ENCODE measurements around the gene KIF1B.
"Not testable (repeated sequence)": the region's sequence is repeated elsewhere in the genome, so short reads cannot be mapped to it uniquely, and the experiment has no call there.

The KIF1B gene

DNA sequence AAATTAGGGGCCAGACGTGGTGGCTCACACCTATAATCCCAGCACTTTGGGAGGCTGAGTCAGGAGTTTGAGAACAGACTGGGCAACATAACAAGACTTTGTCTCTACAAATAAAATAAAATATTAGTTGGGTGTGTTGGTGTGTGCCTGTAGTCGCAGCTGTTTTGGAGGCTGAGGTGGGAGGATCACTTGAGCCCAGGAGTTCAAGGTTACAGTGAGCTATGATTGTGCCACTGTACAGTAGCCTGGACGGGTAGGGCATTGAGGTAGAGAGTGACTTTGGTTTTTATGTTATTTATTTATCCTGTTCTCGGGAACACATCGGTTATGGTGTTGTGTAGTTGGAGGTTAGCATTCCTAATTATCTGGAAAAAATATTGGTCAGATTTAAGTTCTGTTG lies 19.5 kb downstream of the KIF1B start:
- DNase-seq (ENCODE audit: low read depth, low spot score): no peak

DNA sequence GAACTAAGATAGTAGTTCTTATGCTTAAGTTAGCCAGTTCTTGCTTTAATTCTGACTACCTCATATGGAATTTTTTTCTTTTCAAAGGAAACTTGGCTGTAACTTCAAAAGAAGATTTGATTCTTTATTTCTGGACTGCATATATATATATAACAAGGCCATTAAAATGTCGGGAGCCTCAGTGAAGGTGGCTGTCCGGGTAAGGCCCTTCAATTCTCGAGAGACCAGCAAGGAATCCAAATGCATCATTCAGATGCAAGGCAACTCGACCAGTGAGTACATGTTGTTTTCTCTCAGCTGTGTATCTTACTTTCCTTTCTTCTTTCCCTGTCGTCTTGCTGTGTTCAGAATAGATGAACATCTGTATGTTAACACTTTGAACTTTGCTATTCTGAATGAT lies 21.8 kb downstream of the KIF1B start:
- no peak for DNase-seq (ENCODE audit: low read depth, low spot score)

DNA sequence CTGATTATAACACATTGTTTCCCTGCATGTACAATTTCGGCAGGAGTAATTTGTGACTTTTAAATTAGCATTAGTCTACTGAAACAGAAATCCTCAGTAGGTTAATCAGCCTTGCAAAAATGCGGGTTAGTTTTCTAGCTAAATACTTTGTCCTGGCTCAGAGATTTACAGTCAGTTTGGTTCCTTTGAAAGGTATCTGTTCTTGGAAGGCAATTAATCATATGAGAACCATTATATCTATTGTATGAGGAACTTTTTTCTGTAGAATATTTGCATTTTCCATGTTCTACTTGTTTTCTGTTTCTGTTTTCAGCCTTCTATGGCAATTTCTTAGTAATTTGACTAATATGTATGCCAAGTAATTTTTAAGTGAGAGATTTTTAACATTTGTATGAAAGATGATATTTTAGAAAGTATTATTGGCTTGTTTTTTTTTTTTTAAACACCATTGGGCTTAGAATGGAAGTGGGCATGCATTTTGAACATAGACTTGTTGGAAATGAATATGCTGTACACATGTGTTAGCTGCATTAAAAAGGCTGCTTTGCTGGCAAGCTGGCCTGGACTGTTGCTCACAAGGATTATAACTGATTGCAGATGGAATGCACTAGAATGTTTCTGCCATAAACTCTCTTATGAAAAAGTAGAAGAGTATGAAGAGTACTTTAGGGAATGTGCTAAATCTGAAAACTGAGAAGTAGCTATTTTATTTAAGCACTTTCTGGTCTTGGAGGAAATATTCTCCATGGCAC lies 26.2 kb downstream of the KIF1B start:
- DNase-seq (ENCODE audit: low read depth, low spot score): no peak

DNA sequence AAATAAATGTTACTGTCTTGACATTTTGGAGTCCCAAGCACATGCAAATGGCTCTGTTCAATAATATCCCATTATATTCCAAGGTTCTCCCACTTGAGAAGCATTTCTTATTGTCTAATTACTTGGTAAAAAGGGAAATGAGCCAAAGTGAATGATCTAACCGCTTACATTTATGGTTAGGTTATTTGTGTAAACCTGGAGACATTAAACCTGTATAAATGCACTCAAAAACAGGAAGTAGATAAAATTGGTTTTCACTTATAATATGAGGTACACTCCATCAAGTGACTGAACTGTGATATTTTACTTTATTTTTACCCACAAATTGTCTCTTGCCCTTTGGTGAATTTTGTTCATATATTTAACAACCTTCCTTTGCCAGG lies 26.8 kb downstream of the KIF1B start:
- DNase-seq (ENCODE audit: low read depth, low spot score): no peak

DNA sequence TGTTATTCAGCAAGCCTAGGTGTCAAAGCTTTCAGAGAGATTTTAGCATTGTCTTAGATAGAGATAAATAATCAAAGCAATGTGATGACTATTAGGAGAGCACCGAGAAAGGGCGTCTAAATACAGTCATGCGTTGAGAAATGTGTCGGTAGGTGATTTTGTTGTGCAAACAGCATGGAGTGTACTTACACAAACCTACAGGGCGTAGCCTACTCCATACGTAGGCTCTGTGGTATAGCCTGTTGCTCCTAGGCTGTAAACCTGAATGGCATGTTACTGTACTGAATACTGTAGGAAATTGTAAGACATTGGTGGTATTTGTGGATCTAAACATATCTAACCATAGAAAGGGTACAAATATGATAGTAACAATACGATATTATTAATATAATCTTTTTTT lies 31.8 kb downstream of the KIF1B start:
- no peak for DNase-seq (ENCODE audit: low read depth, low spot score)

DNA sequence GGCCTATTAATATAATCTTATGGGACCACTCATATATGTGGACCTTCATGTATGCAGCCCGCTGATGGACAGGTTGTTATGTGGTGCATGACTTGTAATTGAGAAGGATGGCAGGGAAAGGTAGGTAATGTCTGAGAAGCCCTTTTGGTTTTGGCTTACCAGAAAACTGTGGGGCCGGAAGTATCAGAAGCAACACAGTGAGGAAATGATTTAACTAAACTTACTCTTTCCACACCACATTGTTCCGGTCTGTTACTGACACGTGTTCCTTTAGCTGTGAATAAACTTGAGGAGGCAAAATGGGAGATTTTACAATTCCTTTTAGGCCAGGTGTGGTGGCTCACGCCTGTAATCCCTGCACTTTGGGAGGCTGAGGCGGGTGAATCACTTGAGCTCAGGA lies 32.4 kb downstream of the KIF1B start:
- DNase-seq (ENCODE audit: low read depth, low spot score): no peak

DNA sequence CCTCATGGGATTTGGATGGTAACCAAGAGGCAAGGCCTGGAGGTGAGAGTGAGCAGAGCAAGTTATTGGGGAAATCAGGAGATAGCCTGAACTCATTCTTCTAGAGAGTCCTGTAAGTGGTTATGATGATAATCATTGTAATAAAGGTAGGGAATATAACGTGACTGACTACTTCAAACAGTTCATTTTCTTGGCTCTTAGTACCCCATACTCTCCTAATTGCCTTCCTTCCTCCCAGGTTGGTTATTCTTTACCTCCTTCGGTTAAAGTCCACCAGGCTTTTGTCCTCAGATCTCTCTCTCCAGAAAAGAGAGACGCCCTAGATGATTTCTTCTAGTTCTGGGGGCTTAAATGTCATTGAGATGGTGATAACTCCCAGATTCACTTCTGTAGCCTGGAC lies 35.3 kb downstream of the KIF1B start:
- no peak for DNase-seq (ENCODE audit: low read depth, low spot score)

DNA sequence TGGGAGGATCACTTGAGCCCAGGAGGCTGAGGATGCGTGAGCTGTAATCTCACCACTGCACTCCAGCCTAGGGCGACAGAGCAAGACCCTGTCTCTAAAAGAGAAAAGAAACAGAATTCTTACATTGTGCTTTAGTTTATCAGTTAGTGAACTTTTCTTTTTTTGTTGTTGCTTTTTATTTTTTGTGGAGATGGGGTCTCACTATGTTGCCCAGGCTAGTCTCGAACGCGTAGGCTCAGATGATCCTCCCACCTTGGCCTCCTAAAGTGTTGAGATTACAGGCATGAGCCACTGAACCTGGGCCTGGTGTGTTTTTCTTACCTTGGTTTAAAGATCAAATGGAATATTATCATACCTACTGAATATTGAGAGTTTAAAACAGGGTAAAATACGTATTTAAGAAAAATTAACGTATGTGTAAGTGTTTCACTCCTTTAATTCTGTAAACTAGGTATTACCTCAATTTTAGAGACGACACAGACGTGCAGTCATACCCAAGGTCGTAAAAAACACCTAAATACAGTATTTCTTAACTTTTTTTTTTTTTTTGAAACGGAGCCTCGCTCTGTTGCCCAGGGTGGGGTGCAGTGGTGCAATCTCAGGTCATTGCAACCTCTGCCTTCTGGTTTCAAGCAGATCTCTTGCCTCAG lies 39.6 kb downstream of the KIF1B start:
- DNase-seq (ENCODE audit: low read depth, low spot score): no peak

DNA sequence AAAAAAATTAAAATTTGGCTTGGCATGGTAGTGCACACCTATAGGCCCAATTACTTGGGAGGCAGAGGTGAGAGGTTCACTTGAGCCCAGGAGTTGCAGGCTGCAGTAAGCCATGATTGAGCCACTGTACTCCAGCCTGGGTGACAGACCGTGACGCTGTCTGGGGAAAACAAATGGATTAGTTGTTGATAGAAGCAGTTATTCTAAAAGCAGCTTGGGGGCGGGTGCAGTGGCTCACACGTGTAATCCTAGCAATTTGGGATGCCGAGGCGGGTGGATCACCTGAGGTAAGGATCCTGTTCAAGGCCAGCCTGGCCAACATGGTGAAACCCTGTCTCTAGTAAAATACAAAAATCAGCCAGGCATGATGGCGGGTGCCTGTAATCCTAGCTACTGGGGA lies 40.3 kb downstream of the KIF1B start:
- DNase-seq (ENCODE audit: low read depth, low spot score): no peak

DNA sequence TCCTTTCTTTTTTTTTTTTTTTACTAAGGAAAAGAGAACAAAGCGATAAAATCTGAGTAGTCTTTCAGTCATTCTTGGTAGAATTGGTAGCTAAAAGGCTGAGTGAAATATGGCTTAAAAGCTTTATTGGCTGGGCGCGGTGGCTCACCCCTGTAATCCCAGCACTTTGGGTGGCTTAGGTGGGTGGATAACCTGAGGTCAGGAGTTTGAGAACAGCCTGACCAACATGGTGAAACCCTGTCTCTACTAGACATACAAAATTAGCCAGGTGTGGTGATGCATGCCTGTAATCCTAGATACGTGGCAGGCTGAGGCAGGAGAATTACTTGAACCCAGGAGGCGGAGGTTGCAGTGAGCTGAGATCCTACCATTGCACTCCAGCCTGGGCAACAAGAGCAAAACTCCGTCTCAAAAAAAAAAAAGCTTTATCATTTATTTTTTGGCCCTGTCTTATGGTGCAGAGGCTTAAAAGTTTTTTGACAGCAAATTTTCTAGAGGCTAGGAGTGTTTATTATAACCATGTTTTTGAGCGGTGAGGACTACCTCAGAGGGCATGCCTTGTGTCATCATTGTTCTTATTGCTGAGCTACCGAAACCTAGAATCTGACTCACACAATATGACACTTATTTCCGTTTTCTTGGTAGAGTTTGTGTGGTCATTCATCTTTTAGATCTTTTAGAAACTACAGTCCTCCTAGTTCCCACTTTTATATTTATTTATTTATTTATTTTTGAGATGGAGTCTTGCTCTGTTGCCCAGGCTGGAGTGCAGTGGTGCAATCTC lies 41.1 kb downstream of the KIF1B start:
- DNase-seq (ENCODE audit: low read depth, low spot score): not testable (repeated sequence)

DNA sequence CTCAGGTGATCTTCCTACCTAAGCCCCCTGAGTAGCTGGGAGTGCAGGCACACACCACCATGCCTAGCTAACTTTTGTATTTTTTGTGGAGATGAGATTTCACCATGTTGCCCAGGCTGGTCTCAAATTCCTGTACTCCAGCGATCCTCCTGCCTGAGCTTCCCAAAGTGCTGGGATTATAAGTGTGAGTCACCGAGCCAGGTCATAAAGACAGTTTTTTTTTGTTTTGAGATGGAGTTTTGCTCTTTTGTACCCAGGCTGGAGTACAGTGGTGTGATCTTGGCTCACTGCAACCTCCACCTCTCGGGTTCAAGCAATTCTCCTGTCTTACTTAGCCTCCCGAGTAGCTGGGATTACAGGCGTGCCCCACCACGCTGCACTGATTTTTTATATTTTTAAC lies 42.1 kb downstream of the KIF1B start:
- DNase-seq (ENCODE audit: low read depth, low spot score): no peak

DNA sequence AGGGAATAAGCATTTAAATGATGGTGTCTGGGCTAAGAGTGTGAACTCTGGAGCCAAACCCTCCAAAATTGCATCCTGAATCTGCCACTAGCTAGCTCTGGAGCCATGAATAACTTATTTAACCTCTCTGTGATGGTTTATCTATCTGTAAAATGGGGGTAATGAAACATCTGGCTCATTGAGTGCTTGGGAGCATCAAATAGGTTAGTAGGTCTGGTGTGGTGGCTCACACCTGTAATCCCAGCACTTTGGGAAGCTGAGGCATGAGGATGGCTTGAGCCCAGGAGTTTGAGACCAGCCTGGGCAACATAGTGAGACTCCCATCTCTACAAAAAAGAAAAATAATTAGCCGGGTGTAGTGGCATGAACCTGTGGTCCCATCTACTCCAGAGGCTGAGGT lies 42.8 kb downstream of the KIF1B start:
- DNase-seq (ENCODE audit: low read depth, low spot score): no peak

DNA sequence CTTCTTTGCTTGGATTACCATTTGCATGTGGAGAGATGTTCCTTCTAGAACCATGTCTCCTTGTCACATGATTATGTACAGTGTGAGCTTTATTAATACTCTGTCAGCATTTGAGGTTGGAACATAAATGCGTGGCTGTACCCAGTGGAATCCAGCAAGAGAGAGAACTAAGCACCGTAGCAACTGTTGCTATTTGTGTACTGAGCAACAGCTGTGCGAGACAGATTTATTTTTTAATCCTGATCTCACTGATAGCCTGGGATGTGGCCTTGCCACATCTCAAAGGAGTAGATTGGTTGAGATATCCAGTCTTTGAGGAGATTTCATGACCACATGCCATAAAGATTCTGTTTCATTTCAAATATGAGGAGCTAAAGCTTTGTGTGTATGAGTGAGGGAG lies 43.4 kb downstream of the KIF1B start:
- DNase-seq (ENCODE audit: low read depth, low spot score): no peak

DNA sequence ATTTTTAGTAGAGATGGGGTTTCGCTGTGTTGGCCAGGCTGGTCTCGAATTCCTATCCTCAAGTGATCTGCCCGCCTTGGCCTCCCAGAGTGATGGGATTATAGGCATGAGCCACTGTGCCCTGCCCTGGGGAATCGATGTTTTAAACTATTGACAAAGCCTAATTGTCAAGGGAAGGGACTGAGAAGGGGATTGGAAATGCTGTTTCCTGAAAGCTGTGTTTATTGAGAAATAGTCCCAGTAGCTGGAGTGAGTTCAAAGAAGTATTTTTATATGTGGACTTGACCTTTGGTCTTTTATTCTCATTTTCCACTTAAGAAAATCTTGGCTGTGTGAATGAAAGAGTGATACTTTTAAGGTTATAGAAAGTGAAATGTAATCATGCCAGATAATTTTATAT lies 47.5 kb downstream of the KIF1B start:
- no peak for DNase-seq (ENCODE audit: low read depth, low spot score)

DNA sequence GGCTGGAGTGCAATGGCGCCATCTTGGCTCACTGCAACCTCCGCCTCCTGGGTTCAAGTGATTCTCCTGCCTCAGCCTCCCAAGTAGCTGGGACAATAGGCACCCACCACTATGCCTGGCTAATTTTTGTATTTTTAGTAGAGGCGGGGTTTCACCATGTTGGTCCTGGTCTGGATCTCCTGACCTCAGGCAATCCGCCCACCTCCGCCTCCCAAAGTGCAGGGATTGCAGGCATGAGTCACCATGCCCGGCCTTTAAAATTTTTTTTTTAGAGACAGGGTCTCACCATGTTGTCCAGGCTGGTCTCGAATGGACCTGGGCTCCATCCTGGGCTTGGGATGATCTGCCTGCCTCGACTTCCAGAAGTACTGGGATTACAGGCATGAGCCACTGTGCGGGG lies 49.2 kb downstream of the KIF1B start:
- not testable (repeated sequence) for DNase-seq (ENCODE audit: low read depth, low spot score)

DNA sequence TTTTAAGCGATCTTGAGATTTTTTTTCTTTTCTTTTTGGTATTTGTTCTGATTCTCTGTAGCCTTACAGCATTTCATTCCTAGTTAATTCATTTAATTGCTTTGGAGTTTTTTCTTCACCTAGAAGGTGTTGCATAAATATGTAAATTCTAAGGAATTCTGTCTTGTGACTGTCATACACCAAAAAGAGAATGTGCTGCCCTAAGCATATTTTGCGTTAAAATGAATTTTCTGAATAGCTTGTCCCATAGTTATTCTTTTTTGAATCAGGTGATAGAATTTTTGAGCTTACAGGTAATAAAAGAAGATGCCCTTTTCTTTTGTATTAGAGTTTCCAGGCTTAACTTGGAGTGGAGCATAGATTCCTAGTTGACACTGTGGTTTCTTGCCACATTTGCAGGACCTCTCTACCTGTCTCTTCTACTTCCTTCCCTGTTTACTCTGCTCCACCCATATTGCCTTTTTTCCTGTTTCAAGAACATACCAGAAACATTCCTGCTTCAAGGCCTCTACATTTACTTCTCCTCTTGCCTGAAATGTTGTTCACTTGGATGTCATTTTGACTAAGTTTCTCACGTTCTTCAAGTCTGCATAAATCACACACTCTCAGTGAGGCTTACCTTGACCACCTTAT lies 53.2 kb downstream of the KIF1B start:
- no peak for DNase-seq (ENCODE audit: low read depth, low spot score)

DNA sequence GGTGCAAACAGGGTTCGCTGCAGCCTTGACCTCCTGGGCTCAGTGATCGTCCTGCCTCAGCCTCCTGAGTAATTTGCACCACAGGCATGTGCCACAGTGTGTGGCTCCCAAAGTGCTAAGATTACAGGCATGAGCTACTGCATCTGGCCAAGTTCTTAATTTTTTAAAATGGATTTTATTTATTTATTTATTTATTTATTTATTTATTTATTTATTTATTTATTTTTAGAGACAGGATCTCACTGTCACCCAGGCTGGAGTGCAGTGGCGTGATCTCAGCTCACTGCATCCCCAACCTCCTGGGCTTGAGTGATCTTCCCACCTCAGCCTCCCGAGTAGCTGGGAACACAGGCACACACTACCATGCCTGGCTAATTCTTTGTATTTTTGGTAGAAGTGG lies 54.7 kb downstream of the KIF1B start:
- DNase-seq (ENCODE audit: low read depth, low spot score): no peak

DNA sequence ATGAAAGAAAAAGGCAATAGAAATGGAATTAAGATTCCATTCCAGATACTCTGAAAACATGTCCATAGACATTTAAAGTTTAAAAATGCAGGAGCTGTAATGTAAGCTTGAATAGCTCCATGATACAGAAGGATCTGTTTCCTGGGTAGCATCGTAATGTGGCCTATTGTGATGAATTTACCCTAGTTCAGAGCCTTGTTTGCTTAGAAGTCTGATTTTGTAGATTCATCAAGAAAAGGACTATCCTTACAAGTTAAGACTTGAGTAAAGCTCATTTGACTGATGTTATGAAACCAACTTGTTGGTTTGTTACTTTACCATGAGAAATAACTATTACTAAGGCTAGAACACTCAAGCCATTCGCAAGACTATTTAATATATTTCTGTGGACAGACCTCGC lies 55.5 kb downstream of the KIF1B start:
- no peak for DNase-seq (ENCODE audit: low read depth, low spot score)

DNA sequence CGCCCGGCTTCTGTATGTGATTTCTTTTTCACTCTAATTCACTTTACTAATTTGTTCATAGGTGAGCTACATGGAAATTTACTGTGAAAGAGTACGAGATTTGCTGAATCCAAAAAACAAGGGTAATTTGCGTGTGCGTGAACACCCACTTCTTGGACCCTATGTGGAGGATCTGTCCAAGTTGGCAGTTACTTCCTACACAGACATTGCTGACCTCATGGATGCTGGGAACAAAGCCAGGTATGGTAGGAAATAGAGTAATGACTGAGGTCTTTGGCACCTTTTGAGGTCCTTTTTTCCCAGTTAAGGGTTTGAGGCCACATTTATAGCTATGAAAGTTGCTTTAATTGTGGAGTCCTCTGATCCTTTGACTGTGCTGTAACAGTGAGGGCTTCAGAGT lies 56.9 kb downstream of the KIF1B start:
- DNase-seq (ENCODE audit: low read depth, low spot score): no peak

DNA sequence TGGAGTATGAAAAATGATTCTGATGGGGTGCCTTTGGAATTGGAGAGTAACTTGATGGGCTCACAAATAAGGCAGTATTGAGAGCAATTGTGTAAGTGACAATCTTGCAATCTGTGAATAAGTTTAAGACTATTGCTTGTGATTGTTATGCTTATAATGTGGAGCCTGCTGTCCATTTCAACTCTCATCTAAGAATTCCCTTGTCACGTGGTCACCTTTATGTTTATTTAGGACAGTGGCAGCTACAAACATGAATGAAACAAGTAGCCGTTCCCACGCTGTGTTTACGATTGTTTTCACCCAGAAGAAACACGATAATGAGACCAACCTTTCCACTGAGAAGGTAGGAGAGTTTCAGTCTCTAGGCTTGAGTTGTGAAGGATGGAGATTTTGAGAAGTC lies 57.6 kb downstream of the KIF1B start:
- no peak for DNase-seq (ENCODE audit: low read depth, low spot score)

DNA sequence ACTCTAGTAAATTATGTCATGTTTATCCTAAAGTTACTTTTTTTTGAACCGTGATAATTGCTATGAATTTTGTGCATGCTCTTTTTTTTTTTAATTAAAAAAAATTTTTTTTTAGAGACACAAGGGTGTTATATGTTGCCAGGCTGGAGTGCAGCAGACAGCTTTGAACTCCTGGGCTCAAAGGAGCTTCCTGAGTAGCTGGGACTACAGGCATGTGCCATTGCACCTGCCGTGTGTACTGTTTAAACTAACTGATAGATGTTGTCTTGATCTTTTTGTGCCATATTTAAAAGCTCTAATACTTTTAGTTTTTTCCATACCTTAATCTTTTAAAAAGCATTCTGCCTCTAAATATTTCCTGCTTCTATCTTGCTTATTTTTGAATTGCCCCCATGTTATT lies 60.7 kb downstream of the KIF1B start:
- no peak for DNase-seq (ENCODE audit: low read depth, low spot score)

DNA sequence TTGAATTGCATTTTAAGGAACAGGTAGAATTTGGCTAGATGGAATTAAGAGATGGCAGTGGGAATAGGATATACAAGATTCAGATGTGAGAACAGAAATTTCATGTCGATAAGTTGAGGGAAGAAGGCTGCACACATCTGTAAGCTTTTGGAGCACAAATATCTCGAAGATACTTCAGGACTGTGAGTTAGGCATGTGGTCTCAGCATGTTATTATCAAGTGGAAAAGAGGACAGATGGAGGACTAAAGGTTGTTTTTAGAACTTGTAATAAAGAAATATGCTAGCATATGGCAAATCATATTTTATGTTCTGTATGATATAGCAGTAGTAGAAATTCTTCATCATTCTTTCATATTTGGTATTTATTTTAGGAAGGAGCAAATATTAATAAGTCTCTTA lies 61.5 kb downstream of the KIF1B start:
- DNase-seq (ENCODE audit: low read depth, low spot score): no peak
